ENCODE data around the gene ZNF185.

Gene ZNF185

GRCh38 chrX:152896450-152896849, 1.4 kb upstream of the ZNF185 start:
- TF ChIP-seq CTCF (conservative IDR thresholded peaks at IDR 0.05): no peak
- H3K27ac ChIP-seq: no peak overlapping the region

GRCh38 chrX:152898442-152898841, 575 bp downstream of the ZNF185 start:
- no peak for TF ChIP-seq CTCF (conservative IDR thresholded peaks at IDR 0.05)
- H3K27ac ChIP-seq: no peak overlapping the region; the same call in 1 of the 2 replicates

DNA sequence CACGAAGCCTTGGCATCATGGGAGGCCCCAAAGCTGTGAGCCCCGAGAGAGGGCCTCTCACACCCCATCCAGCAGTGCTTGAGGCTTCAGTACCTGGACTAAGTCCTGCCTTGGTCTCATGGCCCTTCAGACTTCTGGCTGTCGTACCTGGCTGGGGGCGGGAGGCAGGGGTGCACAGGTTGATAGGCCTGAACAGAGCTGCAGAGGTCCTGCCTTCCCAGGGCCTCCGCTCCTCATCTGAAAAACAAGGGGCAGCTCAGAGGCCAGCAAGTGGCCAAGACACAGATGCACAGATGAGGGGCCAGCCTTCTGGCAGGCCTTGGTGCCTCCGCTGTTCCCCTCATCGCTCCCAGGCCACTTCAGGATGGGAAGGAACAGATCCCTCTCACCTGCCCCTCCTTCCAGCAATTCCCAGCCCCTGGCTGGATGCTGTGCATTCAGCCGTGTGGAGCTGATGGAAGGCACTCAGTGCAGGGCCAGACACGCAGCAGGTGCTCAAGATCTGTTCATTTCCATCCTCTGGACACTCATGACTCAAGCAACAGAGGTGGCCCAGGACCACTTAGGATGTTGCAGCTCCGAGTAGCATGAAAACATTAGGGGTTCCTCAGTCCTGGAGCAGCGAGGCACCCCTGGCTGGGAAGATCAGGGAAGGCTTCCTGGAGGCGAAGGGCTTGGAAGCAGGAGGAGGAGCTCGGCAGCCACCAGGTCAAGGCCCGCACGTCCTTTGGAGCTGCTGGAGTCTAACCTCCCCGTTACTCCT, 1.4 kb downstream of the ZNF185 start:
- no peak overlapping the region for H3K27ac ChIP-seq
- no peak for TF ChIP-seq CTCF (conservative IDR thresholded peaks at IDR 0.05)

DNA sequence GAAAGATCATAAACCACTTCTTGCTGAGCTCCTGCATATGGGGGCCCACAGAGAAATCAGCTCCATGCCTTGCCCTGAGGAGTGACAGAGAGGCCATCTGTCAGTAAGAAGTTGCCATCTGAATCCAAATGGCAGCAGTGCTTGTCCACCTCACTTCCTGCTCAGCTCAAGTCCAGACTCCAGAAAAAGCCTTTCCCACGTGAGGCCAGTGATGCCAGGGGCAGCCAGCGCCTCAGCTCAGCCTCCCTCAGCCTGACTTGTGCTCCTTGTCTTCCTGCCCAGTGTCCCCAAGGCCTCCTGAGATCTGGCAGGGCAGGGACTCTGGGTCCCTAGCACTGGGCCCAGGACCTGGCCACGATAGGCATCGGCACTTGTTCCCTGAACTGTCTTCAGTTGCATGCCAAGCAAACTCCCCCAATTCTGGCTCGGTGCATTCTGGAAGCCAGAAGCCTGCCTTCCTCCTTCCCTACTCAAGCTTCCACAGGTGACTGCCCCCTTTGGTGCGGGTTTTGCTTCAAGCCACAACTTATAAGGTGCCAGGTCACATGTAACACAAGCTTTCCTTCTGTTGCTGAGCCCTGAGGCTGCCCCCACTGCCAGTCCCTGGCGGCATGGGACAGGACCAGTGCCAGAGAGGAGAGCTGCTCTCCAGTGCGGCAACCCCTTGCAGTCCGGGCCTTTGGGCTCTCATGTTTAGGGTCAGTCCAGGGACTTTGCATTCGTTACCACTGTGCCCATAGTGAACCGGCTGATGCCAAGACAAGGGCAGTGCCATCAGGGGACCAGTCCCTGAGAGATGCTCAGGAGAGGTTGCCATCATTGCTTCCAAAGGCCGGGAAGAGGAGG, 2.2 kb downstream of the ZNF185 start:
- no peak overlapping the region for H3K27ac ChIP-seq
- TF ChIP-seq CTCF (conservative IDR thresholded peaks at IDR 0.05): no peak

- no peak for TF ChIP-seq CTCF (conservative IDR thresholded peaks at IDR 0.05)
- H3K27ac ChIP-seq: no peak overlapping the region
These were observed 3.1 kb downstream of the ZNF185 start for GRCh38 chrX:152900937-152901445.

GRCh38 chrX:152901816-152902501, 4.1 kb downstream of the ZNF185 start:
- no peak overlapping the region for H3K27ac ChIP-seq
- no peak for TF ChIP-seq CTCF (conservative IDR thresholded peaks at IDR 0.05)

DNA sequence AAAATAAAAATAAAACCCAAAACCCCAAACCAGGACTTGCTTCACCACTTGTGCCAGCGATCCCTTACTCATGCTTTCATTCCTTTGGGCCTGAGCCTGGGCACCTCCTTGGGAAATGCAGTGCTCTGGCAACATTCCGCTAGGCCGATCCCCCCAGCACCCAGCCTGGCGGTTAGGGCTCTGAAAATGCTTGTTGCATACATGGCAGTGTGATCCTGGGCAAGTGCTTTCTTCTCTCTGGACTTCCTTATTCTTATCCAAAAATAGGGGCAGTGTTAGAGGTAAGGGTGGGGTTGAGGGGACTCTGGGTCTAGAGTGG, 4.6 kb downstream of the ZNF185 start:
- H3K27ac ChIP-seq: no peak overlapping the region
- TF ChIP-seq CTCF (conservative IDR thresholded peaks at IDR 0.05): no peak

All from VCaP (cell line).